Immature natural killer cell (primary cell): Measurements from ENCODE around the gene ANKRD23. TPM values are rescaled to one million over a fixed set of nuclear protein-coding genes. Genes with fewer than 3 reads are reported as not detected.
"Not testable (repeated sequence)": the region's sequence is repeated elsewhere in the genome, so short reads cannot be mapped to it uniquely, and the experiment has no call there.

Experiments
- DNase-seq, 3 donors: peaks; one replicate each; pipeline ENCODE4 v3.0.0; 2022; ENCODE audit warnings: mixed read lengths in 1 of 3
- H3K27ac Mint-ChIP-seq, 6 donors: one replicate each; pipeline ENCODE4 v1.8.0; 2020; ENCODE audit warnings: mixed read lengths in 6 of 6, mild to moderate bottlenecking in 5 of 6, inconsistent platforms in 4 of 6, moderate library complexity in 3 of 6
- H3K27me3 Mint-ChIP-seq, 3 donors: one replicate each; pipeline ENCODE4 v1.8.0; 2020 to 2021; ENCODE audit warnings: low read depth in 3 of 3, mild to moderate bottlenecking in 3 of 3, mixed read lengths in 3 of 3, moderate library complexity in 3 of 3, inconsistent platforms in 1 of 3
- H3K36me3 Mint-ChIP-seq, 3 donors: one replicate each; pipeline ENCODE4 v1.8.0; 2020; ENCODE audit warnings: mixed read lengths in 3 of 3, inconsistent platforms in 2 of 3, mild to moderate bottlenecking in 2 of 3
- H3K4me1 Mint-ChIP-seq, 2 donors: one replicate each; pipeline ENCODE4 v1.8.0; 2020; ENCODE audit warnings: inconsistent platforms in 2 of 2, mild to moderate bottlenecking in 2 of 2, mixed read lengths in 2 of 2, moderate library complexity in 1 of 2
- H3K4me3 Mint-ChIP-seq, 5 donors: one replicate each; pipeline ENCODE4 v1.8.0; 2020; ENCODE audit warnings: mild to moderate bottlenecking in 5 of 5, mixed read lengths in 5 of 5, inconsistent platforms in 3 of 5, moderate library complexity in 3 of 5
- H3K9me3 Mint-ChIP-seq, 6 donors: one replicate each; pipeline ENCODE4 v1.8.0; 2020; ENCODE audit warnings: mild to moderate bottlenecking in 6 of 6, mixed read lengths in 6 of 6, inconsistent platforms in 4 of 6, moderate library complexity in 3 of 6
- polyA plus RNA-seq, 3 donors: library from polyadenylated mRNA; unstranded; fragments of 300-500 nt; fragmentation: Illumina TruSeq; gene quantifications; one replicate each; pipeline ENCODE4 v1.2.3, GENCODE V29; 2021

Gene ANKRD23
- 1 to 10 TPM in 1 of 3 donors, not detected in 2; 1.3 TPM for polyA plus RNA-seq

- H3K4me3 Mint-ChIP-seq, result no peak within 1 kb of the TSS
- H3K9me3 Mint-ChIP-seq, result no peaks in the 10 kb centered on the region
- H3K27ac Mint-ChIP-seq, result peak within 1 kb of the TSS in 4 of 6 donors; percentile 6 to 40 (median 30)
- peaks cover 14 to 18% of the 10 kb centered on the region in 2 donors for H3K4me1 Mint-ChIP-seq
- peaks cover 3% of the 10 kb centered on the region in 3 donors for H3K27me3 Mint-ChIP-seq
- no peak for DNase-seq
- H3K36me3 Mint-ChIP-seq, result peaks cover 6 to 14% (median 9%) of the 10 kb centered on the region in 3 donors
Measured at GRCh38 chr2:96843538-96844268, at the start of gene ANKRD23. Gene ANKRD23, minus strand, starts transcription at chr2:96844021. Its CDS starts 29 bp downstream, at chr2:96843992.

GRCh38 chr2:96891591-96892333, 47.9 kb upstream of the ANKRD23 start:
- no peaks in the 10 kb centered on the region for H3K9me3 Mint-ChIP-seq
- H3K27me3 Mint-ChIP-seq, result peaks cover 0 to 5% (median 4%) of the 10 kb centered on the region in 3 donors
- H3K4me1 Mint-ChIP-seq, result peaks cover 35 to 37% of the 10 kb centered on the region in 2 donors
- peak overlapping the region; percentile 4 to 54 (median 44) for H3K4me3 Mint-ChIP-seq
- peak; percentile 24 to 38 (median 30) for DNase-seq
- peak overlapping the region; percentile 8 to 86 (median 58) for H3K27ac Mint-ChIP-seq
- H3K36me3 Mint-ChIP-seq, result no peaks in the 10 kb centered on the region

GRCh38 chr2:96890726-96891385, 47.0 kb upstream of the ANKRD23 start:
- H3K27me3 Mint-ChIP-seq, result peaks cover 0 to 6% (median 5%) of the 10 kb centered on the region in 3 donors
- H3K27ac Mint-ChIP-seq, result peak overlapping the region; percentile 9 to 86 (median 58)
- no peak for DNase-seq
- H3K36me3 Mint-ChIP-seq, result peaks cover 0 to 3% (median 0%) of the 10 kb centered on the region in 3 donors
- peaks cover 28 to 30% of the 10 kb centered on the region in 2 donors for H3K4me1 Mint-ChIP-seq
- no peaks in the 10 kb centered on the region for H3K9me3 Mint-ChIP-seq
- peak overlapping the region in 4 of 5 donors; percentile 4 to 52 (median 25) for H3K4me3 Mint-ChIP-seq

- H3K4me3 Mint-ChIP-seq, result no peak overlapping the region
- peaks cover 0 to 3% (median 0%) of the 10 kb centered on the region in 3 donors for H3K36me3 Mint-ChIP-seq
- H3K4me1 Mint-ChIP-seq, result peaks cover 28 to 30% of the 10 kb centered on the region in 2 donors
- DNase-seq, result no peak
- no peak overlapping the region for H3K27ac Mint-ChIP-seq
- H3K27me3 Mint-ChIP-seq, result peaks cover 0 to 6% (median 5%) of the 10 kb centered on the region in 3 donors
- no peaks in the 10 kb centered on the region for H3K9me3 Mint-ChIP-seq
Measured at GRCh38 chr2:96890252-96890651, 46.4 kb upstream of the ANKRD23 start.

- not testable (repeated sequence) for H3K27ac Mint-ChIP-seq
Measured at GRCh38 chr2:96889502-96889901, 45.7 kb upstream of the ANKRD23 start.

GRCh38 chr2:96888072-96889011, 44.5 kb upstream of the ANKRD23 start:
- peaks cover 3 to 6% (median 5%) of the 10 kb centered on the region in 3 donors for H3K27me3 Mint-ChIP-seq
- peak overlapping the region in 1 of 5 donors; percentile 20 for H3K4me3 Mint-ChIP-seq
- no peaks in the 10 kb centered on the region for H3K9me3 Mint-ChIP-seq
- H3K36me3 Mint-ChIP-seq, result peaks cover 0 to 3% (median 0%) of the 10 kb centered on the region in 3 donors
- peaks cover 26 to 30% of the 10 kb centered on the region in 2 donors for H3K4me1 Mint-ChIP-seq
- DNase-seq, result no peak
- H3K27ac Mint-ChIP-seq, result peak overlapping the region in 1 of 6 donors; percentile 61

More at GRCh38 chr2:96889502-96889901, 45.7 kb upstream of the ANKRD23 start:
- H3K27me3 Mint-ChIP-seq, H3K9me3 Mint-ChIP-seq, H3K36me3 Mint-ChIP-seq, H3K4me3 Mint-ChIP-seq, DNase-seq: not testable (repeated sequence)
- peaks cover 26 to 30% of the 10 kb centered on the region in 2 donors for H3K4me1 Mint-ChIP-seq

GRCh38 chr2:96887493-96888012, 43.7 kb upstream of the ANKRD23 start:
- H3K27me3 Mint-ChIP-seq, result peaks cover 3 to 6% (median 3%) of the 10 kb centered on the region in 3 donors
- H3K27ac Mint-ChIP-seq, result peak overlapping the region in 2 of 6 donors; percentile 61 to 72
- peaks cover 0 to 3% (median 0%) of the 10 kb centered on the region in 3 donors for H3K36me3 Mint-ChIP-seq
- no peaks in the 10 kb centered on the region for H3K9me3 Mint-ChIP-seq
- peaks cover 23 to 24% of the 10 kb centered on the region in 2 donors for H3K4me1 Mint-ChIP-seq
- H3K4me3 Mint-ChIP-seq, result no peak overlapping the region
- no peak for DNase-seq

- peaks cover 4 to 5% of the 10 kb centered on the region in 2 donors for H3K4me1 Mint-ChIP-seq
- H3K4me3 Mint-ChIP-seq, result no peak overlapping the region
- peaks cover 0 to 3% (median 3%) of the 10 kb centered on the region in 3 donors for H3K27me3 Mint-ChIP-seq
Measured at GRCh38 chr2:96885432-96886347, 41.9 kb upstream of the ANKRD23 start.

GRCh38 chr2:96884299-96885094, 40.7 kb upstream of the ANKRD23 start:
- Mint-ChIP-seq H3K4me3 (no peak overlapping the region), H3K36me3 (peaks cover 0 to 3% (median 0%) of the 10 kb centered on the region in 3 donors), H3K9me3 (no peaks in the 10 kb centered on the region), H3K27ac (no peak overlapping the region), H3K27me3 (peaks cover 0 to 3% (median 3%) of the 10 kb centered on the region in 3 donors), H3K4me1 (peaks cover 0 to 1% of the 10 kb centered on the region in 2 donors)
- no peak for DNase-seq

More at GRCh38 chr2:96885432-96886347, 41.9 kb upstream of the ANKRD23 start:
- Mint-ChIP-seq H3K27ac (no peak overlapping the region), H3K9me3 (no peaks in the 10 kb centered on the region), H3K36me3 (peaks cover 0 to 3% (median 0%) of the 10 kb centered on the region in 3 donors)
- no peak for DNase-seq

- no peak for DNase-seq
- Mint-ChIP-seq H3K4me3 (no peak overlapping the region), H3K27me3 (peaks cover 0 to 3% (median 3%) of the 10 kb centered on the region in 3 donors), H3K36me3 (peaks cover 0 to 3% (median 0%) of the 10 kb centered on the region in 3 donors), H3K9me3 (no peaks in the 10 kb centered on the region), H3K4me1 (peaks cover 0 to 3% of the 10 kb centered on the region in 2 donors), H3K27ac (no peak overlapping the region)
Measured at GRCh38 chr2:96883306-96883705, 39.5 kb upstream of the ANKRD23 start.

- Mint-ChIP-seq H3K9me3 (no peaks in the 10 kb centered on the region), H3K4me1 (peaks cover 0 to 3% of the 10 kb centered on the region in 2 donors), H3K27me3 (peaks cover 0 to 3% (median 3%) of the 10 kb centered on the region in 3 donors), H3K36me3 (peaks cover 0 to 3% (median 0%) of the 10 kb centered on the region in 3 donors), H3K4me3 (no peak overlapping the region), H3K27ac (no peak overlapping the region)
- DNase-seq, result no peak
Measured at GRCh38 chr2:96882906-96883305, 39.1 kb upstream of the ANKRD23 start.
